Measurements from ENCODE around the gene NFIB.

GRCh38 chr9:14281136-14281795, 32.7 kb downstream of the NFIB start:
- TF ChIP-seq CEBPB (IDR thresholded peaks at IDR 0.05; ENCODE audit: borderline replicate concordance, low read depth, low read length) (no peak), PAXIP1 (CRISPR knock-in tag; conservative IDR thresholded peaks at IDR 0.05) (no peak), ZC3H13 (CRISPR knock-in tag; IDR thresholded peaks at IDR 0.05) (no peak), UBTF (CRISPR knock-in tag; IDR thresholded peaks at IDR 0.05) (no peak), GLI4 (CRISPR knock-in tag; IDR thresholded peaks at IDR 0.05; ENCODE audit: borderline replicate concordance) (no peak), ETV5 (CRISPR knock-in tag; IDR thresholded peaks at IDR 0.05; ENCODE audit: borderline replicate concordance) (no peak), ZNF10 (CRISPR knock-in tag; IDR thresholded peaks at IDR 0.05; ENCODE audit: borderline replicate concordance, low read depth) (no peak), EP300 (IDR thresholded peaks at IDR 0.05; ENCODE audit: low read depth in 2 of 2, low read length in 2 of 2) (no peak), EP300 (CRISPR knock-in tag; IDR thresholded peaks at IDR 0.05; ENCODE audit: borderline replicate concordance) (no peak), YY1 (IDR thresholded peaks at IDR 0.05; ENCODE audit: insufficient read depth, insufficient replicate concordance, low read depth, low read length) (no peak), EZH2 (conservative IDR thresholded peaks at IDR 0.05; ENCODE audit: low read depth, low read length) (no peak), PATZ1 (CRISPR knock-in tag; IDR thresholded peaks at IDR 0.05) (no peak)

Measured in HepG2 (cell line).